K562 (cell line): Measurements from ENCODE around the gene IL23R. TPM values are rescaled to one million over a fixed set of nuclear protein-coding genes. Genes with fewer than 3 reads are reported as not detected.

Experiments used
- ATF7 ChIP-seq: fragments of 450-650 bp; IDR thresholded peaks from 2 replicates; pipeline ENCODE4 v1.7.1; 2014; ENCODE audit warnings: mild to moderate bottlenecking, moderate library complexity
- CGGBP1 ChIP-seq: fragments of 250-450 bp; sonication (Bioruptor Pico); IDR thresholded peaks from 2 replicates; pipeline ENCODE4 v1.9.0; 2021; ENCODE audit warnings: mild to moderate bottlenecking
- MNT ChIP-seq, 2 experiments: fragments of 450-650 bp; conservative IDR thresholded peaks; 2 replicates each; pipeline ENCODE4 v1.6.1; 2017; ENCODE audit warnings: mild to moderate bottlenecking in 2 of 2, moderate library complexity in 2 of 2
- NR3C1 ChIP-seq: sonication (generic); formaldehyde crosslinking; IDR thresholded peaks from 2 replicates; pipeline ENCODE4 v1.8.1; 2022; ENCODE audit warnings: missing genetic modification reagents
- SNIP1 ChIP-seq: fragments of 450-650 bp; IDR thresholded peaks from 2 replicates; pipeline ENCODE4 v1.7.1; 2017; ENCODE audit warnings: low read depth, mild to moderate bottlenecking
- TEAD2 ChIP-seq: fragments of 450-650 bp; IDR thresholded peaks from 2 replicates; pipeline ENCODE4 v1.6.1; 2016; ENCODE audit warnings: missing genetic modification characterization, control low read depth, missing compliant biosample characterization
- YY1 ChIP-seq, 3 experiments: IDR thresholded peaks; 2 replicates each; pipeline ENCODE4 v1.6.1; 2011; ENCODE audit warnings: low read length in 2 of 3, mild to moderate bottlenecking in 2 of 3, moderate library complexity in 2 of 3, borderline replicate concordance in 1 of 3, control low read depth in 1 of 3, low read depth in 1 of 3; ENCODE audit not compliant: insufficient read depth in 3 of 3, insufficient replicate concordance in 2 of 3, control insufficient read depth in 1 of 3, insufficient read length in 1 of 3; ENCODE audit errors: extremely low read depth in 1 of 3
- ZNF12 ChIP-seq: sonication (generic); formaldehyde crosslinking; IDR thresholded peaks from 2 replicates; pipeline ENCODE4 v1.4.0; 2020; ENCODE audit warnings: mild to moderate bottlenecking, missing genetic modification reagents
- ZNF316 ChIP-seq: fragments of 450-650 bp; IDR thresholded peaks from 2 replicates; pipeline ENCODE4 v1.6.1; 2016
- ZNF354B ChIP-seq: fragments of 250-450 bp; sonication (Bioruptor Pico); IDR thresholded peaks from 2 replicates; pipeline ENCODE4 v1.4.0; 2020
- ZNF707 ChIP-seq: fragments of 250-450 bp; sonication (Bioruptor Pico); conservative IDR thresholded peaks from 2 replicates; pipeline ENCODE4 v1.8.0; 2022; ENCODE audit warnings: inconsistent platforms, mild to moderate bottlenecking, moderate library complexity
- ZNF77 ChIP-seq: fragments of 250-450 bp; sonication (Bioruptor Pico); IDR thresholded peaks from 2 replicates; pipeline ENCODE4 v1.5.0; 2020
- polyA plus RNA-seq, 8 experiments: library from polyadenylated mRNA; depleted of rRNA in 4 of 8; stranded (reverse) in 5 of 8; unstranded in 3 of 8; fragments of >200 nt; fragmentation: Nextera tagmentation in 2 of 8; fragmentation: Illumina TruSeq in 1 of 8; extraction: Ambion mirVana in 2 of 8; extraction: Trizol in 1 of 8; gene quantifications; 2 replicates each; pipeline versions ENCODE4 v1.2.1 to v1.2.3, GENCODE V29; 2011 to 2014; ENCODE audit warnings: inconsistent platforms in 1 of 8, missing spikeins in 1 of 8
- total RNA-seq, 7 experiments: library from RNA; depleted of rRNA in 6 of 7; stranded (reverse); fragments of >200 nt in 6 of 7; fragmentation: Illumina TruSeq in 2 of 7; extraction: Trizol in 2 of 7; gene quantifications; 2 replicates each; pipeline versions ENCODE4 v1.2.1 to v1.2.3, GENCODE V29; 2011 to 2021; ENCODE audit warnings: low replicate concordance in 1 of 7
- TF ChIP-seq, protein P1 (sequence below): fragments of 450-650 bp; IDR thresholded peaks from 2 replicates; pipeline ENCODE4 v1.6.1; 2017; ENCODE audit warnings: antibody characterized with exemption, mild to moderate bottlenecking
- TF ChIP-seq, protein P2 (sequence below), 2 experiments: fragments of 250-450 bp in 1 of 2; fragments of 450-650 bp in 1 of 2; sonication (Bioruptor Pico) in 1 of 2; IDR thresholded peaks; 2 replicates each; pipeline versions ENCODE4 v1.6.1 to v1.8.0; 2016 to 2021; ENCODE audit warnings: mild to moderate bottlenecking in 2 of 2, moderate library complexity in 2 of 2, missing compliant biosample characterization in 1 of 2, missing genetic modification characterization in 1 of 2
- TF ChIP-seq, protein P3 (sequence below): sonication (generic); formaldehyde crosslinking; IDR thresholded peaks from 2 replicates; pipeline ENCODE4 v1.8.0; 2022; ENCODE audit warnings: mild to moderate bottlenecking, missing genetic modification reagents, borderline replicate concordance

The IL23R gene
- total and polyA plus RNA-seq, 9 of the 15 experiments (the other 6 are each of a cell fraction or from before 2014, with no cell fraction given), result 4.4 to 52.7 (median 22.8) TPM

DNA sequence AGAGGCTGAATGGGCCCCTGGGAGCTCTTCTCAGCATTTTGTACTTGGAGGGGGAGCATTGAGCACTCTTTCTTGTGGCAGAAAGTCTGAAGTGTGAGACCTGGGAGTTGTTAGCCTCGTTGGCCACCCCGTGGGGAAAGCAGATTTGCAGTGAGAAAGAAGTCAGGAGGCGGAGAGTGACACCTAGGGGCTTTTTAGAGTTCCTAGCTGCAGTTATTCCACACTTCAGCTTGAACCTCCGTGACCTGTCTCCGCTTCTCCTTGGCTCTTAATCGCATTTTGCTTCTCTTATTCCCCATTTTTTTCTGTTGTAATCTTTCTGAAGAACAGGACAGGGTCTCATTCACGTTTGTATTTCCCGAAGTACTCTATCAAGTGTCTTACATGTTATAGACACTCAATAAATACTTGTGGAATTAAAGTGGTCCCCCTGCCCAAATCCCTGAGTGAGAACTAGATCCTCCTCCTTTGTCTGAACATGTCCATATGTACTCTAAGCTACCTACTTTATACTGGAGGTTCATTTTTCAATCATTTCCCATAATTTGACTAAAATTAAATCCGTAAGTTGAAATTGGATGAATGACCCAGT lies 17.0 kb upstream of the IL23R start (continued):
- TF ChIP-seq TEAD2 (tag) (no peak), ZNF12 (CRISPR knock-in tag) (no peak), SNIP1 (no peak), CGGBP1 (CRISPR knock-in tag) (no peak), ZNF316 (no peak), NR3C1 (CRISPR knock-in tag) (no peak), ZNF354B (CRISPR knock-in tag) (no peak), ATF7 (peak; percentile 35; the same call in 1 of the 2 replicates), YY1 (IDR thresholded peaks at IDR 0.05; ENCODE audit: borderline replicate concordance in 1 of 3, control insufficient read depth in 1 of 3, extremely low read depth in 1 of 3, insufficient read depth in 3 of 3, insufficient read length in 1 of 3, insufficient replicate concordance in 2 of 3, low read depth in 1 of 3, low read length in 2 of 3) (no peak), ZNF707 (CRISPR knock-in tag) (no peak), ZNF77 (CRISPR knock-in tag) (no peak), MNT (conservative IDR thresholded peaks at IDR 0.05) (no peak)
- TF ChIP-seq, protein P1, sequence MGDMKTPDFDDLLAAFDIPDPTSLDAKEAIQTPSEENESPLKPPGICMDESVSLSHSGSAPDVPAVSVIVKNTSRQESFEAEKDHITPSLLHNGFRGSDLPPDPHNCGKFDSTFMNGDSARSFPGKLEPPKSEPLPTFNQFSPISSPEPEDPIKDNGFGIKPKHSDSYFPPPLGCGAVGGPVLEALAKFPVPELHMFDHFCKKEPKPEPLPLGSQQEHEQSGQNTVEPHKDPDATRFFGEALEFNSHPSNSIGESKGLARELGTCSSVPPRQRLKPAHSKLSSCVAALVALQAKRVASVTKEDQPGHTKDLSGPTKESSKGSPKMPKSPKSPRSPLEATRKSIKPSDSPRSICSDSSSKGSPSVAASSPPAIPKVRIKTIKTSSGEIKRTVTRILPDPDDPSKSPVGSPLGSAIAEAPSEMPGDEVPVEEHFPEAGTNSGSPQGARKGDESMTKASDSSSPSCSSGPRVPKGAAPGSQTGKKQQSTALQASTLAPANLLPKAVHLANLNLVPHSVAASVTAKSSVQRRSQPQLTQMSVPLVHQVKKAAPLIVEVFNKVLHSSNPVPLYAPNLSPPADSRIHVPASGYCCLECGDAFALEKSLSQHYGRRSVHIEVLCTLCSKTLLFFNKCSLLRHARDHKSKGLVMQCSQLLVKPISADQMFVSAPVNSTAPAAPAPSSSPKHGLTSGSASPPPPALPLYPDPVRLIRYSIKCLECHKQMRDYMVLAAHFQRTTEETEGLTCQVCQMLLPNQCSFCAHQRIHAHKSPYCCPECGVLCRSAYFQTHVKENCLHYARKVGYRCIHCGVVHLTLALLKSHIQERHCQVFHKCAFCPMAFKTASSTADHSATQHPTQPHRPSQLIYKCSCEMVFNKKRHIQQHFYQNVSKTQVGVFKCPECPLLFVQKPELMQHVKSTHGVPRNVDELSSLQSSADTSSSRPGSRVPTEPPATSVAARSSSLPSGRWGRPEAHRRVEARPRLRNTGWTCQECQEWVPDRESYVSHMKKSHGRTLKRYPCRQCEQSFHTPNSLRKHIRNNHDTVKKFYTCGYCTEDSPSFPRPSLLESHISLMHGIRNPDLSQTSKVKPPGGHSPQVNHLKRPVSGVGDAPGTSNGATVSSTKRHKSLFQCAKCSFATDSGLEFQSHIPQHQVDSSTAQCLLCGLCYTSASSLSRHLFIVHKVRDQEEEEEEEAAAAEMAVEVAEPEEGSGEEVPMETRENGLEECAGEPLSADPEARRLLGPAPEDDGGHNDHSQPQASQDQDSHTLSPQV, result peak; percentile 41; the same call in 1 of the 2 replicates
- TF ChIP-seq, protein P2, sequence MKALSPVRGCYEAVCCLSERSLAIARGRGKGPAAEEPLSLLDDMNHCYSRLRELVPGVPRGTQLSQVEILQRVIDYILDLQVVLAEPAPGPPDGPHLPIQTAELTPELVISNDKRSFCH (CRISPR knock-in tag; IDR thresholded peaks at IDR 0.05), result no peak
- TF ChIP-seq, protein P2 (tag; IDR thresholded peaks at IDR 0.05), result no peak
- TF ChIP-seq, protein P3, sequence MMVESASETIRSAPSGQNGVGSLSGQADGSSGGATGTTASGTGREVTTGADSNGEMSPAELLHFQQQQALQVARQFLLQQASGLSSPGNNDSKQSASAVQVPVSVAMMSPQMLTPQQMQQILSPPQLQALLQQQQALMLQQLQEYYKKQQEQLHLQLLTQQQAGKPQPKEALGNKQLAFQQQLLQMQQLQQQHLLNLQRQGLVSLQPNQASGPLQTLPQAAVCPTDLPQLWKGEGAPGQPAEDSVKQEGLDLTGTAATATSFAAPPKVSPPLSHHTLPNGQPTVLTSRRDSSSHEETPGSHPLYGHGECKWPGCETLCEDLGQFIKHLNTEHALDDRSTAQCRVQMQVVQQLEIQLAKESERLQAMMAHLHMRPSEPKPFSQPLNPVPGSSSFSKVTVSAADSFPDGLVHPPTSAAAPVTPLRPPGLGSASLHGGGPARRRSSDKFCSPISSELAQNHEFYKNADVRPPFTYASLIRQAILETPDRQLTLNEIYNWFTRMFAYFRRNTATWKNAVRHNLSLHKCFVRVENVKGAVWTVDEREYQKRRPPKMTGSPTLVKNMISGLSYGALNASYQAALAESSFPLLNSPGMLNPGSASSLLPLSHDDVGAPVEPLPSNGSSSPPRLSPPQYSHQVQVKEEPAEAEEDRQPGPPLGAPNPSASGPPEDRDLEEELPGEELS (CRISPR knock-in tag), result no peak
